ENCODE results near the gene FRMPD3.

Gene FRMPD3

GRCh38 chrX:107445146-107445545, 4.3 kb upstream of the FRMPD3 start:
- no peak for TF ChIP-seq ZFX (IDR thresholded peaks at IDR 0.05; ENCODE audit: borderline replicate concordance)
- TF ChIP-seq CTCF (IDR thresholded peaks at IDR 0.05) = no peak

DNA sequence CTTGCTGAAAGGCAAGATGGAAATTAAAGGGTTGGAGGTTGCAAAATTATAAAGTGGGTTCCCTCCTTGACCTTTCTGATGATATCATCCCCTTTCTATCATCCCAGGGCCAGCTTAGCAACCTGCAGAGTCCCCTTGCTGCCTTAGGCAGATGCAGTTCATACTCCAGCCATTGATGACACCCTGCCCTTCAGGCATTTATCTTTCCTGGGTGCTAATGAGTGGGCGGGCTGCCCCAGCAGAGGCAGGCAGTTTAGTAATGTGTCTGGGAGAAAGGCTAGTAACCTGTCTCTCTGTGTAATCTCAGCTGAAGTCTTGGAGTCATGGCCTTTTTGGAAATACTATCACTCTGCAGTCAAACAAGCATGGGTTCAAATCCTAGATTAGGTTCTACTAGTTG, 3.8 kb upstream of the FRMPD3 start:
- TF ChIP-seq ZFX (IDR thresholded peaks at IDR 0.05; ENCODE audit: borderline replicate concordance) (no peak), CTCF (IDR thresholded peaks at IDR 0.05) (no peak)
- no peak overlapping the region for H3K27ac ChIP-seq

More at GRCh38 chrX:107445146-107445545, 4.3 kb upstream of the FRMPD3 start:
- no peak overlapping the region for H3K27ac ChIP-seq

- no peak for TF ChIP-seq CTCF (IDR thresholded peaks at IDR 0.05)
- no peak for TF ChIP-seq ZFX (IDR thresholded peaks at IDR 0.05; ENCODE audit: borderline replicate concordance)
- H3K27ac ChIP-seq = no peak overlapping the region
Observed at GRCh38 chrX:107447642-107448041, 1.8 kb upstream of the FRMPD3 start.

- H3K27ac ChIP-seq = no peak overlapping the region
Observed at GRCh38 chrX:107448625-107448997, 841 bp upstream of the FRMPD3 start.

GRCh38 chrX:107450823-107451509, 1.5 kb downstream of the FRMPD3 start:
- no peak overlapping the region for H3K27ac ChIP-seq
- TF ChIP-seq ZFX (IDR thresholded peaks at IDR 0.05; ENCODE audit: borderline replicate concordance) (no peak), CTCF (IDR thresholded peaks at IDR 0.05) (no peak)

More at GRCh38 chrX:107448625-107448997, 841 bp upstream of the FRMPD3 start:
- TF ChIP-seq CTCF (IDR thresholded peaks at IDR 0.05) (no peak), ZFX (IDR thresholded peaks at IDR 0.05; ENCODE audit: borderline replicate concordance) (no peak)

- TF ChIP-seq ZFX (IDR thresholded peaks at IDR 0.05; ENCODE audit: borderline replicate concordance) = no peak
- no peak for TF ChIP-seq CTCF (IDR thresholded peaks at IDR 0.05)
- no peak overlapping the region for H3K27ac ChIP-seq
Observed at GRCh38 chrX:107451731-107452130, 2.3 kb downstream of the FRMPD3 start.

- TF ChIP-seq CTCF (IDR thresholded peaks at IDR 0.05) (no peak), ZFX (IDR thresholded peaks at IDR 0.05; ENCODE audit: borderline replicate concordance) (no peak)
- no peak overlapping the region for H3K27ac ChIP-seq
Observed at GRCh38 chrX:107452581-107452980, 3.1 kb downstream of the FRMPD3 start.
